Measurements from ENCODE around the gene VSTM4. TPM values are rescaled to one million over a fixed set of nuclear protein-coding genes. Genes with fewer than 3 reads are reported as not detected.
A peak's percentile ranks its signal among the peaks of the same experiment; 100 is the strongest.

Gene VSTM4
- total and polyA plus RNA-seq, 11 donors: 5.6 to 22.1 (median 15.8) TPM

GRCh38 chr10:49105076-49105475 lies 10.2 kb downstream of the VSTM4 start:
- intact Hi-C loops (cut with DNase I): loop anchor here in 1 of 10 donors (5.0 kb wide), 1 partner anchor 123 kb away; no protein-coding TSS in a partner anchor

GRCh38 chr10:49104323-49104722 lies 11.0 kb downstream of the VSTM4 start:
- H3K4me1 ChIP-seq: peaks cover 2 to 60% (median 40%) of the 10 kb centered on the region in 12 donors
- 54 to 80% (median 76%) methylated on average over 5 of the region's 5 CpGs for WGBS, 4 donors

More at GRCh38 chr10:49105076-49105475, 10.2 kb downstream of the VSTM4 start:
- Histone ChIP-seq H3K27me3 (no peaks in the 10 kb centered on the region), H3K4me1 (peaks cover 4 to 67% (median 47%) of the 10 kb centered on the region in 12 donors), H3K27ac (peak overlapping the region in 3 of 12 donors; percentile 13 to 46 (median 37)), H3K9me3 (no peaks in the 10 kb centered on the region), H3K4me3 (no peak overlapping the region), H3K36me3 (peaks cover 0 to 12% (median 0%) of the 10 kb centered on the region in 9 donors)
- ATAC-seq (no peak), DNase-seq (no peak)
- 84 to 89% (median 88%) methylated on average over 4 of the region's 4 CpGs for WGBS, 4 donors
- TF ChIP-seq CTCF (IDR thresholded peaks at IDR 0.05) (no peak), POLR2A (IDR thresholded peaks at IDR 0.05) (no peak)

GRCh38 chr10:49103761-49104160 lies 11.6 kb downstream of the VSTM4 start:
- 81 to 89% (median 87%) methylated on average over 4 of the region's 4 CpGs for WGBS, 4 donors
- intact Hi-C loops (cut with DNase I): no loop called here

More at GRCh38 chr10:49104323-49104722, 11.0 kb downstream of the VSTM4 start:
- Histone ChIP-seq H3K9me3 (no peaks in the 10 kb centered on the region), H3K4me3 (no peak overlapping the region), H3K27me3 (no peaks in the 10 kb centered on the region), H3K27ac (peak overlapping the region in 6 of 12 donors; percentile 9 to 46 (median 29)), H3K36me3 (peaks cover 0 to 12% (median 0%) of the 10 kb centered on the region in 9 donors)
- TF ChIP-seq CTCF (IDR thresholded peaks at IDR 0.05): no peak
- TF ChIP-seq POLR2A (IDR thresholded peaks at IDR 0.05): no peak
- intact Hi-C loops (cut with DNase I): no loop called here
- ATAC-seq: peak; percentile 26 to 68 (median 65)
- no peak for DNase-seq

GRCh38 chr10:49099046-49099445 lies 16.3 kb downstream of the VSTM4 start:
- H3K4me1 ChIP-seq: peaks cover 0 to 44% (median 16%) of the 10 kb centered on the region in 12 donors
- H3K4me3 ChIP-seq: no peak overlapping the region
- DNase-seq (no peak), ATAC-seq (no peak)
- WGBS, 4 donors: 82 to 89% (median 83%) methylated on average over 8 of the region's 8 CpGs
- no peaks in the 10 kb centered on the region for H3K9me3 ChIP-seq
- no peak overlapping the region for H3K27ac ChIP-seq
- intact Hi-C loops (cut with DNase I): no loop called here
- TF ChIP-seq CTCF (IDR thresholded peaks at IDR 0.05) (no peak), POLR2A (IDR thresholded peaks at IDR 0.05) (no peak)
- H3K36me3 ChIP-seq: peaks cover 0 to 13% (median 0%) of the 10 kb centered on the region in 9 donors
- H3K27me3 ChIP-seq: no peaks in the 10 kb centered on the region

More at GRCh38 chr10:49103761-49104160, 11.6 kb downstream of the VSTM4 start:
- Histone ChIP-seq H3K36me3 (peaks cover 0 to 17% (median 0%) of the 10 kb centered on the region in 9 donors), H3K4me1 (peaks cover 0 to 55% (median 35%) of the 10 kb centered on the region in 12 donors), H3K27ac (no peak overlapping the region), H3K4me3 (no peak overlapping the region), H3K9me3 (no peaks in the 10 kb centered on the region), H3K27me3 (no peaks in the 10 kb centered on the region)
- TF ChIP-seq CTCF (IDR thresholded peaks at IDR 0.05): no peak
- TF ChIP-seq POLR2A (IDR thresholded peaks at IDR 0.05): no peak
- DNase-seq: no peak
- no peak for ATAC-seq

Measured in heart left ventricle (tissue), 16 donors.